GM12873 (cell line): ENCODE results near the gene EML2.

Source experiments
- CTCF ChIP-seq: IDR thresholded peaks from 2 replicates; pipeline ENCODE4 v1.5.1; 2012; ENCODE audit warnings: low read depth, mild to moderate bottlenecking, moderate library complexity, low read length, control low read depth; ENCODE audit not compliant: insufficient read depth; ENCODE audit errors: missing control alignments

Gene EML2

GRCh38 chr19:45584332-45585157 is 54.7 kb downstream of the EML2 start, which contains the start of gene OPA3:
Gene OPA3, minus strand, starts transcription at chr19:45584802. Its CDS starts 38 bp downstream, at chr19:45584764.
- TF ChIP-seq CTCF: no peak

GRCh38 chr19:45581576-45581975 is 57.6 kb downstream of the EML2 start:
- no peak for TF ChIP-seq CTCF

GRCh38 chr19:45578861-45579260 is 60.3 kb downstream of the EML2 start:
- no peak for TF ChIP-seq CTCF

GRCh38 chr19:45577111-45577905 is 61.9 kb downstream of the EML2 start:
- TF ChIP-seq CTCF: no peak

- no peak for TF ChIP-seq CTCF
Observed at GRCh38 chr19:45576682-45577081, 62.5 kb downstream of the EML2 start.

- no peak for TF ChIP-seq CTCF
Observed at GRCh38 chr19:45575216-45575615, 64.0 kb downstream of the EML2 start.

GRCh38 chr19:45574526-45574925 is 64.7 kb downstream of the EML2 start:
- no peak for TF ChIP-seq CTCF
